Right forelimb (tissue), 1 donor: ENCODE data around the gene MAST3.

Experiments used
- DNase-seq: peaks from one replicate; pipeline ENCODE4 v3.0.0-alpha.2; 2018

The MAST3 gene

DNA sequence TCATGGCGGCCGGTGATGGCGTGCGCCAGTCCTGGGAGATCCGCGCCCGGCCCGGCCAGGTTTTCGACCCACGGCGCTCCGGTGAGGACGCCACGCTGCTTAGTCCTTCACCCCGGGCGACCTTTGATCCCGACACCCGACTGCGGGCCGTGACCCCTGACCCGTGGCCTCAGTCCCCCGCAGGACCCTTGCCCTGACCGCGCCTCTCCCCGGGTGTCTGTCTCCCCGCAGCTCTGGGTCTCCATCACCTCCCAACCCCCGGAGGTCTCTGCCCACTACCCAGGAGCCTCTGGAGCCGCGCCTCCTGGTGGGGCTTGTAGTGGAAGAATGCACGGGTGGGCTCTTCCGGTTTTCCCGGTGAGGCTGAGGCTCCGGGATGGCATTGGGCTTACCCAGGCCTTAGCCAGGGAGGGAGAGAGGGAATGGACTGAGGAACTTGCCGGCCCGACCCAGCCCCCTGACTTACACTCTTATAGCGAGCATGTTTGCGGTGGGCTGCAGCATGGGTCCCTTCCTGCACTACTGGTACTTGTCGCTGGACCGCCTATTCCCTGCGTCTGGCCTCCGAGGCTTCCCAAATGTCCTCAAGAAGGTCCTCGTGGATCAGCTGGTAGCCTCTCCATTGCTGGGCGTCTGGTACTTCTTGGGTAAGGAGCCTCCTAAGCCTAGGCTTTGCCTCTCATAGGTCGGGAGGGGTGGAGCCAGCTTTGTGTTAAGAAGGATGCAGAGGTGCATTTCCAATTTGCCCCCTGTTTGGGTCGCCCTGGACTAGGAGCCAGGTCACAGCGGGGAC is 96.0 kb downstream of the MAST3 start:
- no peak for DNase-seq

- DNase-seq, result no peak
These were observed 96.6 kb downstream of the MAST3 start for GRCh38 chr19:18194181-18194530.

- no peak for DNase-seq
These were observed 97.1 kb downstream of the MAST3 start for GRCh38 chr19:18194554-18195238.

DNA sequence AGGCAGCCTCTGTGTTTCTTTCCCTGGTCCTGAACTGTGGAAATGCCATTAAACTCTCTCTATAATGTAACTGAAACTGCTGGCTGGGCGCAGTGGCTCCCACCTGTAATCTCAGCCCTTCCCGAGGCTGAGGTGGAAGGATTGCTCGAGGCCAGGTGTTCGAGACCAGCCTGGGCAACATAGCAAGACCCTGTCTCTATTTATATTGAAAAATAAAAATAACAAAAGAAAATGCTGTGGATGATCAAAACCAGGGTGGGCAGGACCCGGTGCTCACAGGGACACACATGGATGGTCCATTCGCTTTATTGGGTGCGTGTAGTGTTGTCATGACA is 98.9 kb downstream of the MAST3 start:
- DNase-seq, result no peak

DNA sequence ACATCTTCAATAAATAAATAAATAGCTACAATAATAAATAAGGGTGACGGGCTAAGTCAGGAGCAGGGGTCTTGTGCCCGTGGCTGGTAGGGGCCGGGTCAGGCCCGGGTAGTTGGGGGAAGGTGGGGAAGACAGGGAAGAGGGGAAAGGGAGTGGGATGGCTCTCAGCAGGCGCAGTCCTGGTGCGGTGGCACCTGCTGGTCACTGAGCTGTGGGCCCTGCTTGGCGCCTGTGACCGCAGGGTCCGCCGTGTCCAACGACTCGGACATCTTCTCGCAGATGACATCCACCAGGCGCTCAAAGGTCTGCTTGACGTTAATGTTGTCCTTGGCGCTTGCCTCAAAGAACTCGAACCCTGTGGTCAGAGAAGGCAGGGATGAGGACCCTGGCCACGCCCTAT is 99.7 kb downstream of the MAST3 start:
- DNase-seq, result no peak

GRCh38 chr19:18197941-18198340 is 100.4 kb downstream of the MAST3 start:
- no peak for DNase-seq

GRCh38 chr19:18198374-18198773 is 100.8 kb downstream of the MAST3 start:
- DNase-seq, result no peak
